Fibroblast of lung (primary cell): Measurements from ENCODE around the gene KRTAP5-2. TPM values are rescaled to one million over a fixed set of nuclear protein-coding genes. Genes with fewer than 3 reads are reported as not detected.

Source experiments
- DNase-seq, 2 donors: peaks; one replicate each; pipeline versions ENCODE4 v3.0.0 to v3.0.0-alpha.2; 2010; ENCODE audit warnings: low read depth in 2 of 2
- H2AFZ ChIP-seq: 2 replicates; pipeline ENCODE4 v1.5.1; 2012; ENCODE audit warnings: low read length, control low read depth, inconsistent platforms
- H3K27ac ChIP-seq: 2 replicates; pipeline ENCODE4 v1.5.1; 2011; ENCODE audit warnings: low read length, control low read depth; ENCODE audit not compliant: insufficient read depth
- H3K27me3 ChIP-seq: 2 replicates; pipeline ENCODE4 v1.5.1; 2011; ENCODE audit warnings: mild to moderate bottlenecking, low read length; ENCODE audit not compliant: control insufficient read depth, insufficient read depth
- H3K36me3 ChIP-seq: 2 replicates; pipeline ENCODE4 v1.5.1; 2011; ENCODE audit warnings: low read length; ENCODE audit not compliant: control insufficient read depth, insufficient read depth
- H3K4me1 ChIP-seq: 2 replicates; pipeline ENCODE4 v1.5.1; 2011; ENCODE audit warnings: low read length; ENCODE audit not compliant: control insufficient read depth, insufficient read depth; ENCODE audit errors: extremely low read depth
- H3K4me2 ChIP-seq: 2 replicates; pipeline ENCODE4 v1.5.1; 2011; ENCODE audit warnings: low read length, control low read depth; ENCODE audit not compliant: insufficient read depth; ENCODE audit errors: extremely low read depth
- H3K4me3 ChIP-seq, 4 experiments: fragments of 200-600 bp in 1 of 4; sonication (generic) in 1 of 4; replicated peaks in 1 of 4; 2 replicates each; pipeline ENCODE4 v1.5.1; 2011 to 2016; ENCODE audit warnings: low read length in 4 of 4, low read depth in 3 of 4, mild to moderate bottlenecking in 3 of 4, control low read depth in 2 of 4, inconsistent platforms in 1 of 4, mixed read lengths in 1 of 4; ENCODE audit not compliant: insufficient read depth in 1 of 4; ENCODE audit errors: control extremely low read depth in 1 of 4
- H3K79me2 ChIP-seq: 2 replicates; pipeline ENCODE4 v1.5.1; 2012; ENCODE audit warnings: mild to moderate bottlenecking, low read length, inconsistent platforms; ENCODE audit not compliant: control insufficient read depth, insufficient read depth
- H3K9ac ChIP-seq: 2 replicates; pipeline ENCODE4 v1.5.1; 2011; ENCODE audit warnings: mild to moderate bottlenecking, low read length, control low read depth; ENCODE audit not compliant: insufficient read depth
- H3K9me3 ChIP-seq: 2 replicates; pipeline ENCODE4 v1.5.1; 2012; ENCODE audit warnings: low read depth, low read length; ENCODE audit not compliant: control insufficient read depth, insufficient read depth
- H4K20me1 ChIP-seq: 2 replicates; pipeline ENCODE4 v1.5.1; 2011; ENCODE audit warnings: low read length; ENCODE audit not compliant: control insufficient read depth, insufficient read depth; ENCODE audit errors: extremely low read depth
- EZH2 ChIP-seq: IDR thresholded peaks from 2 replicates; pipeline ENCODE4 v1.5.1; 2012; ENCODE audit warnings: low read length, control low read depth, mild to moderate bottlenecking; ENCODE audit errors: missing control alignments
- polyA plus RNA-seq, 2 donors: library from polyadenylated mRNA; depleted of rRNA in 1 of 2; stranded (reverse) in 1 of 2; unstranded in 1 of 2; fragments of >200 nt; gene quantifications; 2 replicates each; pipeline ENCODE4 v1.2.1, GENCODE V29; 2011 to 2012; ENCODE audit warnings: missing spikeins in 1 of 2
- total RNA-seq: library from RNA; depleted of rRNA; stranded (reverse); fragments of >200 nt; gene quantifications from 2 replicates; pipeline ENCODE4 v1.2.1, GENCODE V29; 2014
- TF ChIP-seq, protein P1 (sequence below), 2 donors: IDR thresholded peaks in 1 of 2; conservative IDR thresholded peaks in 1 of 2; 1 replicate in 1 of 2; 2 replicates in 1 of 2; pipeline ENCODE4 v1.5.1; 2011 to 2012; ENCODE audit warnings: low read length in 2 of 2, control low read depth in 1 of 2, inconsistent platforms in 1 of 2, low read depth in 1 of 2, mild to moderate bottlenecking in 1 of 2

KRTAP5-2 gene
- total and polyA plus RNA-seq, 2 donors (not counting 1 experiment from before 2014, with no cell fraction given) = not detected

DNA sequence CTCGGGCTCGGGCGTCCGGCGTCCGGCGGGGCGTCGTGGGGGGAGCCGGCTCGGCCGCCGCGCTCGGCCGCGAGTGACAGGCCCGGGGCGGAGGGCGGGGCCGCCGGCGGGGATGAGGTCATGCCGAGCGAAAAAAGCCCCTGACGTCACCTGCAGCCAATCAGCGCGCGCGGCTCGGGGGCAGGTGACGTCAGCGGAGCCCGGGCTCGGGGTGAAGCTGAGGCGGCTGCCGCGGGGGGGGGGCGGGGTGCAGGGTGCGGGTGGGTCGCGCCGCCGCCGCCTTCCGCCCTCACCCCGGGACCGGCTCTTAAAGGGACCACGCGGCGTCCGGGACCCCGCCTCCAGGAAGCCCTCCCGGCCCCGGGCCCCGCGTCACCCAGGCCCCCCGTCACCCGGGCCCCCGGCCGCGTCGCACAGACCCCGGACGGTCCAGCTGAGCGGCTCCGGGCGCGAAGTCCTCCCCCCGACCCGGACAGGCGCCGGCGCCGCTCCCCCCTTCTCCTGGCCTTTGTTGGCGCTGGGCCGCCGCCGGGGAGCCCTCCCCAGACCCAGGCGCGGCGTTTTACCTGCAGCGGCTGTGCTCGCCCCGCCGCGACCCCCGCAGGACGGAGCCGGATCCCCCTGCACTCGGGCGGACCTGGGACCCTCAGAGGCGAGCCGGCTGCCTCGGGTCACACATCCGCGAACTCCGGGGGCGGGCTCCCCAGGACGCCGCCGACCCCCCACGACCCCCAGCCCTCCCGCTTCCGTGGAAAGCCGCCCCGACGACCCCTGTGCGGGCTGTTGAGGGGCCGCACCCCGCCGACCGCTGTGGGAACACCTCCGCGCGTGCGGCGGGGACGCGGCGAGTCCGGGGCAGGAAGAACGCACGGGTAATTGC is 25.7 kb downstream of the KRTAP5-2 start, which contains the start of gene DUSP8:
Gene DUSP8, minus strand, starts transcription at position 75 of the 880 bp plus-strand sequence. CDS start 6,445 bp downstream, outside the sequence.
- peak within 1 kb of the TSS; percentile 13 for H3K4me2 ChIP-seq
- peak within 1 kb of the TSS in 3 of 4 experiments; percentile 9 to 57 (median 14) for H3K4me3 ChIP-seq
- TF ChIP-seq EZH2 = no peak
- TF ChIP-seq, protein P1, sequence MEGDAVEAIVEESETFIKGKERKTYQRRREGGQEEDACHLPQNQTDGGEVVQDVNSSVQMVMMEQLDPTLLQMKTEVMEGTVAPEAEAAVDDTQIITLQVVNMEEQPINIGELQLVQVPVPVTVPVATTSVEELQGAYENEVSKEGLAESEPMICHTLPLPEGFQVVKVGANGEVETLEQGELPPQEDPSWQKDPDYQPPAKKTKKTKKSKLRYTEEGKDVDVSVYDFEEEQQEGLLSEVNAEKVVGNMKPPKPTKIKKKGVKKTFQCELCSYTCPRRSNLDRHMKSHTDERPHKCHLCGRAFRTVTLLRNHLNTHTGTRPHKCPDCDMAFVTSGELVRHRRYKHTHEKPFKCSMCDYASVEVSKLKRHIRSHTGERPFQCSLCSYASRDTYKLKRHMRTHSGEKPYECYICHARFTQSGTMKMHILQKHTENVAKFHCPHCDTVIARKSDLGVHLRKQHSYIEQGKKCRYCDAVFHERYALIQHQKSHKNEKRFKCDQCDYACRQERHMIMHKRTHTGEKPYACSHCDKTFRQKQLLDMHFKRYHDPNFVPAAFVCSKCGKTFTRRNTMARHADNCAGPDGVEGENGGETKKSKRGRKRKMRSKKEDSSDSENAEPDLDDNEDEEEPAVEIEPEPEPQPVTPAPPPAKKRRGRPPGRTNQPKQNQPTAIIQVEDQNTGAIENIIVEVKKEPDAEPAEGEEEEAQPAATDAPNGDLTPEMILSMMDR (conservative IDR thresholded peaks at IDR 0.05 in 1 of 2, IDR thresholded peaks at IDR 0.05 in 1 of 2; ENCODE audit: low read depth in 1 of 2, low read length in 2 of 2) = no peak
- no peak within 1 kb of the TSS for H3K27ac ChIP-seq
- H3K9ac ChIP-seq = peak within 1 kb of the TSS; percentile 37
- H3K4me1 ChIP-seq = no peaks in the 10 kb centered on the region
- DNase-seq = peak; percentile 74 to 82
- no peaks in the 10 kb centered on the region for H4K20me1 ChIP-seq
- no peak within 1 kb of the TSS for H2AFZ ChIP-seq
- no peaks in the 10 kb centered on the region for H3K36me3 ChIP-seq
- H3K27me3 ChIP-seq = peaks cover 28% of the 10 kb centered on the region
- no peaks in the 10 kb centered on the region for H3K79me2 ChIP-seq
- H3K9me3 ChIP-seq = no peaks in the 10 kb centered on the region

DNA sequence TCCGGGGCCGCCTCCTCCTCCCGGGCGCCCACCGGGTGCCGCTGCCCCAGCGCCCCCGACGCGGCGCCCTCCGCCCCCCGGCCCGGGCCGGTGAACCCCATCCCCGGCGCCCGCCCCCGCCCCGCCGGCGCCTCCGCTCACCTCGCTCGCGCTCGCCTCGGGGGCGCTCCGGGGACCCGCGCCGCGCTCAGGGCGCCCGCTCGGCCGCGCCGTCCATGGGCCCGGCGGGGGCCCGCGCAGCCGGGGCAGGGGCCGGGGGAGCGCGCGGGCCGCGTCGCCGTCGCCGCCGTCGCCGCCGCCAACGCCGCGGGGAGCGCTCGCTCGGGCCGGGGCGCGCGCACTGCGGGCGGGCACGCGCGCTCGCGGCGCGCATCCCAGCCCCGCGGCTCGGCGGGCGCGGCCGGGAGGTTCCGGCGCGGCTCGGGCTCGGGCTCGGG is 26.3 kb downstream of the KRTAP5-2 start:
- Histone ChIP-seq H4K20me1 (no peaks in the 10 kb centered on the region), H3K27me3 (peaks cover 28% of the 10 kb centered on the region), H3K79me2 (no peaks in the 10 kb centered on the region), H3K4me3 (peak overlapping the region in 1 of 4 experiments; percentile 57), H3K9ac (no peak overlapping the region), H3K4me1 (no peaks in the 10 kb centered on the region), H3K9me3 (no peaks in the 10 kb centered on the region), H2AFZ (no peak overlapping the region), H3K27ac (no peak overlapping the region), H3K36me3 (no peaks in the 10 kb centered on the region), H3K4me2 (no peak overlapping the region)
- TF ChIP-seq, protein P1 (conservative IDR thresholded peaks at IDR 0.05 in 1 of 2, IDR thresholded peaks at IDR 0.05 in 1 of 2; ENCODE audit: low read depth in 1 of 2, low read length in 2 of 2) = no peak
- no peak for TF ChIP-seq EZH2
- no peak for DNase-seq

- no peak overlapping the region for H3K27ac ChIP-seq
Observed at GRCh38 chr11:1570896-1571759, 27.0 kb downstream of the KRTAP5-2 start.

More at GRCh38 chr11:1570896-1571759, 27.0 kb downstream of the KRTAP5-2 start:
- no peaks in the 10 kb centered on the region for H3K36me3 ChIP-seq
- H4K20me1 ChIP-seq = no peaks in the 10 kb centered on the region
- H2AFZ ChIP-seq = no peak overlapping the region
- no peak overlapping the region for H3K9ac ChIP-seq
- peaks cover 28% of the 10 kb centered on the region for H3K27me3 ChIP-seq
- TF ChIP-seq, protein P1 (conservative IDR thresholded peaks at IDR 0.05 in 1 of 2, IDR thresholded peaks at IDR 0.05 in 1 of 2; ENCODE audit: low read depth in 1 of 2, low read length in 2 of 2) = no peak
- TF ChIP-seq EZH2 = peak; percentile 89
- no peak overlapping the region for H3K4me2 ChIP-seq
- peak overlapping the region; percentile 9 to 57 (median 21) for H3K4me3 ChIP-seq
- H3K9me3 ChIP-seq = no peaks in the 10 kb centered on the region
- DNase-seq = no peak
- no peaks in the 10 kb centered on the region for H3K4me1 ChIP-seq
- no peaks in the 10 kb centered on the region for H3K79me2 ChIP-seq
